Erythroblast (primary cell): Measurements from ENCODE around the gene USP10.

Experiments
- GATA1 ChIP-seq: IDR thresholded peaks from 2 replicates; pipeline ENCODE4 v1.6.1; 2011; ENCODE audit warnings: low read depth, mild to moderate bottlenecking, control low read depth, low read length, moderate library complexity
- POLR2A ChIP-seq: IDR thresholded peaks from 2 replicates; pipeline ENCODE4 v1.6.1; 2011; ENCODE audit warnings: mild to moderate bottlenecking, low read length

GRCh38 chr16:84726669-84727467 lies 27.1 kb downstream of the USP10 start:
- TF ChIP-seq POLR2A (no peak), GATA1 (no peak)
